MM.1S (cell line): ENCODE measurements around the gene FGFR4.
A peak's percentile ranks its signal among the peaks of the same experiment; 100 is the strongest.

Source experiments
- DNase-seq: peaks from one replicate; pipeline ENCODE4 v3.0.0-alpha.2; 2015
- H2AFZ ChIP-seq: fragments of 300-600 bp; sonication (generic); 2 replicates; pipeline ENCODE4 v1.6.0; 2016; ENCODE audit warnings: antibody characterized with exemption, low read length
- H3F3A ChIP-seq: fragments of 300-600 bp; sonication (generic); 2 replicates; pipeline ENCODE4 v1.6.1; 2016; ENCODE audit warnings: mild to moderate bottlenecking, antibody characterized with exemption, low read length, moderate library complexity, mixed read lengths; ENCODE audit not compliant: insufficient read depth
- H3K27ac ChIP-seq: fragments of 300-600 bp; sonication (generic); 2 replicates; pipeline ENCODE4 v1.5.1; 2016; ENCODE audit warnings: mild to moderate bottlenecking, low read length
- H3K27me3 ChIP-seq: fragments of 300-600 bp; sonication (generic); replicated peaks from 2 replicates; pipeline ENCODE4 v1.6.0; 2016; ENCODE audit warnings: low read length; ENCODE audit not compliant: insufficient read depth
- H3K36me3 ChIP-seq: fragments of 300-600 bp; sonication (generic); replicated peaks from 2 replicates; pipeline ENCODE4 v1.6.1; 2016; ENCODE audit warnings: mild to moderate bottlenecking, low read length, mixed read lengths; ENCODE audit not compliant: insufficient read depth
- H3K4me1 ChIP-seq: fragments of 300-600 bp; sonication (generic); 2 replicates; pipeline ENCODE4 v1.6.1; 2016; ENCODE audit warnings: low read length, mixed read lengths
- H3K4me2 ChIP-seq: fragments of 300-600 bp; sonication (generic); 2 replicates; pipeline ENCODE4 v1.6.0; 2016; ENCODE audit warnings: low read depth, low read length
- H3K4me3 ChIP-seq: fragments of 300-600 bp; sonication (generic); 2 replicates; pipeline ENCODE4 v1.5.1; 2016; ENCODE audit warnings: low read length, mixed read lengths
- H3K79me2 ChIP-seq: fragments of 300-600 bp; sonication (generic); 2 replicates; pipeline ENCODE4 v1.6.1; 2016; ENCODE audit warnings: mixed run types, low read length, mixed read lengths
- H3K9ac ChIP-seq: fragments of 300-600 bp; sonication (generic); 2 replicates; pipeline ENCODE4 v1.6.1; 2016; ENCODE audit warnings: low read length, mixed read lengths
- H3K9me2 ChIP-seq: fragments of 300-600 bp; sonication (generic); replicated peaks from 2 replicates; pipeline ENCODE4 v1.6.1; 2016; ENCODE audit warnings: mild to moderate bottlenecking, low read length, mixed read lengths; ENCODE audit not compliant: insufficient read depth
- H3K9me3 ChIP-seq: fragments of 300-600 bp; sonication (generic); replicated peaks from 2 replicates; pipeline ENCODE4 v1.6.1; 2016; ENCODE audit warnings: mild to moderate bottlenecking, low read length, mixed read lengths; ENCODE audit not compliant: insufficient read depth
- H4K20me1 ChIP-seq: fragments of 300-600 bp; sonication (generic); 2 replicates; pipeline ENCODE4 v1.6.1; 2016; ENCODE audit warnings: mild to moderate bottlenecking, low read length, moderate library complexity, mixed read lengths; ENCODE audit not compliant: insufficient read depth
- EZH2 ChIP-seq: fragments of 300-600 bp; sonication (generic); optimal IDR thresholded peaks from 2 replicates; pipeline ENCODE3; 2017; ENCODE audit warnings: low read depth, mild to moderate bottlenecking, antibody characterized with exemption, low read length, mixed read lengths
- EZH2phosphoT487 ChIP-seq: fragments of 300-600 bp; sonication (generic); IDR thresholded peaks from 2 replicates; pipeline ENCODE4 v1.6.1; 2018; ENCODE audit warnings: antibody characterized with exemption, low read length
- TF ChIP-seq, protein P1 (sequence below): fragments of 300-600 bp; sonication (generic); IDR thresholded peaks from 2 replicates; pipeline ENCODE4 v1.5.1; 2016; ENCODE audit warnings: antibody characterized with exemption, low read length, mixed read lengths

Gene FGFR4

DNA sequence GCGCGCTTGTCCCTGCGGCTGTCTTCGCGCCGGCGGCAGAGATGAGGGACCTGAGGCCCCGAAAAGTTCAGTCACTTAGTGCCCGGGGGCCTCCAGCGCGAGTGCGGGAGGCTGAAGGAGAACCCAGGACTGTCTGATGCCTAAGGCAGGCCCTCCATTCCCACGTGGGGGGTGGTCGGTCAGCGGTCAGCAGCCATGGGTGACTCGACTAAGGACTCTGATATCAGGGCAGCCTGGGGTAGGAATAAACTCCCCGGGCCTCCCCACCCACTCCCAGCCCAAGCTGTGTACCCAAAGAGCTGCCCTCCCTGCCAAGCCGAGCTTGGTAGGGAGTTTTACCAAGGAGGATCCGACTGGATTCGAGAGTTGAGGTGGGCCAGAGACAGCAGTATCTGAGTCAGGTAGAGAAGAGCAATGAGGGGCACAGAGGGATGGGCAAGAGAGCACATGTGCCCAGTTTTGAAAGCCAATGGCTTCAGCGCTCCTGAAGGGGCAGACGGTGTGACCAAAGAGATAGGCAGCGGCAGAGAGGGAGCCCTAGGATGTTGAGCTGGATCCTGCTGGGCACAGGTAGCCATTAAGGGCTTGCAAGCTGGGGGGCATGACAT, 787 bp downstream of the FGFR4 start:
- TF ChIP-seq EZH2phosphoT487 (no peak), EZH2 (no peak)
- TF ChIP-seq, protein P1, sequence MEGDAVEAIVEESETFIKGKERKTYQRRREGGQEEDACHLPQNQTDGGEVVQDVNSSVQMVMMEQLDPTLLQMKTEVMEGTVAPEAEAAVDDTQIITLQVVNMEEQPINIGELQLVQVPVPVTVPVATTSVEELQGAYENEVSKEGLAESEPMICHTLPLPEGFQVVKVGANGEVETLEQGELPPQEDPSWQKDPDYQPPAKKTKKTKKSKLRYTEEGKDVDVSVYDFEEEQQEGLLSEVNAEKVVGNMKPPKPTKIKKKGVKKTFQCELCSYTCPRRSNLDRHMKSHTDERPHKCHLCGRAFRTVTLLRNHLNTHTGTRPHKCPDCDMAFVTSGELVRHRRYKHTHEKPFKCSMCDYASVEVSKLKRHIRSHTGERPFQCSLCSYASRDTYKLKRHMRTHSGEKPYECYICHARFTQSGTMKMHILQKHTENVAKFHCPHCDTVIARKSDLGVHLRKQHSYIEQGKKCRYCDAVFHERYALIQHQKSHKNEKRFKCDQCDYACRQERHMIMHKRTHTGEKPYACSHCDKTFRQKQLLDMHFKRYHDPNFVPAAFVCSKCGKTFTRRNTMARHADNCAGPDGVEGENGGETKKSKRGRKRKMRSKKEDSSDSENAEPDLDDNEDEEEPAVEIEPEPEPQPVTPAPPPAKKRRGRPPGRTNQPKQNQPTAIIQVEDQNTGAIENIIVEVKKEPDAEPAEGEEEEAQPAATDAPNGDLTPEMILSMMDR = no peak
- peak overlapping the region; percentile 29; the same call in 1 of the 2 replicates for H3K9ac ChIP-seq
- H3K79me2 ChIP-seq = no peaks in the 10 kb centered on the region
- no peak overlapping the region for H3K27ac ChIP-seq
- peak overlapping the region; percentile 97 for H3K4me2 ChIP-seq
- no peaks in the 10 kb centered on the region for H3K9me2 ChIP-seq
- peak overlapping the region; percentile 84 for H2AFZ ChIP-seq
- no peaks in the 10 kb centered on the region for H4K20me1 ChIP-seq
- H3K9me3 ChIP-seq = no peaks in the 10 kb centered on the region
- H3K4me1 ChIP-seq = peaks cover 5% of the 10 kb centered on the region; the same call in 1 of the 2 replicates
- H3K27me3 ChIP-seq = peaks cover 11% of the 10 kb centered on the region; the same call in 1 of the 2 replicates
- peak overlapping the region; percentile 63 for H3K4me3 ChIP-seq
- no peak for DNase-seq
- no peaks in the 10 kb centered on the region for H3K36me3 ChIP-seq
- H3F3A ChIP-seq = peaks cover 13% of the 10 kb centered on the region

DNA sequence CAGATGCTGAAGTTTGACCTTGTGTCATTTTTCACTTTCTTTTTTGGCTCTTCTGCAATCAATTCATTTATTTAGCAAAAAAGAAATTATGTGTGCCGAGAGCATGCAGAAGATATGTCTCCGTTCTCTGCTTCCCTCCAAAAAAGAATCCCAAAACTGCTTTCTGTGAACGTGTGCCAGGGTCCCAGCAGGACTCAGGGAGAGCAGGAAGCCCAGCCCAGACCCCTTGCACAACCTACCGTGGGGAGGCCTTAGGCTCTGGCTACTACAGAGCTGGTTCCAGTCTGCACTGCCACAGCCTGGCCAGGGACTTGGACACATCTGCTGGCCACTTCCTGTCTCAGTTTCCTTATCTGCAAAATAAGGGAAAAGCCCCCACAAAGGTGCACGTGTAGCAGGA, 2.4 kb downstream of the FGFR4 start:
- no peak overlapping the region for H3K4me3 ChIP-seq
- no peak for TF ChIP-seq EZH2phosphoT487
- TF ChIP-seq, protein P1 = no peak
- no peak for TF ChIP-seq EZH2
- H3K4me1 ChIP-seq = peaks cover 5% of the 10 kb centered on the region; the same call in 1 of the 2 replicates
- no peak for DNase-seq
- no peaks in the 10 kb centered on the region for H3K9me3 ChIP-seq
- H2AFZ ChIP-seq = no peak overlapping the region
- H3K27me3 ChIP-seq = peaks cover 7% of the 10 kb centered on the region; the same call in 1 of the 2 replicates
- H3F3A ChIP-seq = peaks cover 13% of the 10 kb centered on the region
- no peak overlapping the region for H3K27ac ChIP-seq
- no peaks in the 10 kb centered on the region for H4K20me1 ChIP-seq
- H3K4me2 ChIP-seq = no peak overlapping the region
- no peaks in the 10 kb centered on the region for H3K36me3 ChIP-seq
- no peak overlapping the region for H3K9ac ChIP-seq
- no peaks in the 10 kb centered on the region for H3K9me2 ChIP-seq
- H3K79me2 ChIP-seq = no peaks in the 10 kb centered on the region

DNA sequence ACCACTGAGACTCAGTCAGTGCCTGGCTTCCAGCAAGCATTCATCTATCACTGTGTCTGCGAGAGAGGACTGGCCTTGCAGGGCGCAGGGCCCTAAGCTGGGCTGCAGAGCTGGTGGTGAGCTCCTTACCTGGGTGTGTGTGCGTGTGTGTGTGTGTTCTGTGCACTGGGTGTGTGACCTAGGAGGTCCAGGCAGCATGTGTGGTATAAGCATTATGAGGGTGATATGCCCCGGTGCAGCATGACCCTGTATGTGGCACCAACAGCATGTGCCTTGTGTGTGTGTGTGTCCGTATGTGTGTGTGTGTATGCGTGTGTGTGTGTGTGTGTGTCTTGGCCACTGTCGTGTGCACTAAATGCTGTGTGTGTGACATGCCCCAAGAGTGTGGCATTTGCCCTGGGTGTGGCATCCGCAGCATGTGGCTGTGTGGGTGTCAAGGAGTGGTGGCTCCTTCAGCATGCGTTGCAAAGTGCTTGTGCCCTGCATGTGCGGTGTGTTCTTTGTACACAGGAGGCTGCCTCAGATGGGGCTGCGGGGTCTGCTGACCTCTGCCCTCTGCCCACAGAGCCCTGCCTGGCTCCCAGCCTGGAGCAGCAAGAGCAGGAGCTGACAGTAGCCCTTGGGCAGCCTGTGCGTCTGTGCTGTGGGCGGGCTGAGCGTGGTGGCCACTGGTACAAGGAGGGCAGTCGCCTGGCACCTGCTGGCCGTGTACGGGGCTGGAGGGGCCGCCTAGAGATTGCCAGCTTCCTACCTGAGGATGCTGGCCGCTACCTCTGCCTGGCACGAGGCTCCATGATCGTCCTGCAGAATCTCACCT, 3.3 kb downstream of the FGFR4 start:
- Histone ChIP-seq H3K4me2 (no peak overlapping the region), H3K9me2 (no peaks in the 10 kb centered on the region), H3K4me3 (no peak overlapping the region), H4K20me1 (no peaks in the 10 kb centered on the region), H3K9ac (no peak overlapping the region), H3K27ac (no peak overlapping the region), H3K79me2 (no peaks in the 10 kb centered on the region), H3K4me1 (peaks cover 5% of the 10 kb centered on the region; the same call in 1 of the 2 replicates), H2AFZ (no peak overlapping the region), H3K9me3 (no peaks in the 10 kb centered on the region), H3K36me3 (no peaks in the 10 kb centered on the region), H3K27me3 (peaks cover 14% of the 10 kb centered on the region), H3F3A (peaks cover 13% of the 10 kb centered on the region)
- no peak for TF ChIP-seq EZH2phosphoT487
- TF ChIP-seq, protein P1 = no peak
- TF ChIP-seq EZH2 = no peak
- DNase-seq = no peak
